ENCODE results near the gene MBNL1.
"Not testable (repeated sequence)": the region's sequence is repeated elsewhere in the genome, so short reads cannot be mapped to it uniquely, and the experiment has no call there.

The MBNL1 gene

GRCh38 chr3:152319831-152320617, 51.3 kb downstream of the MBNL1 start:
- no peak for DNase-seq (ENCODE audit: low read depth)

DNA sequence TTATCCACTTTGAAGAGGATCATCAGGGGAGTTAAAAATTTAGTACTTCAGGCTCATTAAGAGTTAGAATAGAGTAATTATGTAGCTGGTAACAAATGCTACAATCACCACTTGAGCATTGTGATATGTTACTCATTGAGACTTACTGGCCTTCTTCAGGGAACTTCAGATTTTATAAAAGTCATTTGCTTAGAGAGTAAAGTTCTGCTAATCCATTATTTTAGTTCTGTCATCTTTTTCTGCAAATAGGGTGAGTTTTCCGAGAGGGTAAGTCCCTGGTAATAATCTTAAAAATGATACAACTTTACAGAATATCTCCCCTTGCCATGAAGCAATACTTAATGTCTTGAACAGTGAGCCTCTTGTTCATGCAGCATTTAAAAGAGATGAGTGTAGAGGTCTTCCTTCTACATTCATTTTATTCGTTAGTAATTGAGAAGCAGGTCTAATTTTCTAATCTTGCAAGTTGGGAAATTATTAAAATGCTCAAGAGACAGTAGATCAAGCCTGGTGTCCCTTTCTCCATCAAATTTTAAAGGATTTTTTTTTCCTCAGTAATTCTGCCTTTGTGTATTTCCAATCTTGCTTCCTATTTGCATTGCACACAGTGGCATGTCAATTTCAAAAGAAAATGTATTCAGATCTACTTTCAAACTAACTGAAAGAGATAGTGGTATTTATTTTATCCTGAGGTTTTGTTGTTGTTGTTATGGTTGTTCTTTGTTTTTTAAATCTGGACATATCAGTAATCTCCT, 52.6 kb downstream of the MBNL1 start:
- DNase-seq (ENCODE audit: low read depth), result no peak

DNA sequence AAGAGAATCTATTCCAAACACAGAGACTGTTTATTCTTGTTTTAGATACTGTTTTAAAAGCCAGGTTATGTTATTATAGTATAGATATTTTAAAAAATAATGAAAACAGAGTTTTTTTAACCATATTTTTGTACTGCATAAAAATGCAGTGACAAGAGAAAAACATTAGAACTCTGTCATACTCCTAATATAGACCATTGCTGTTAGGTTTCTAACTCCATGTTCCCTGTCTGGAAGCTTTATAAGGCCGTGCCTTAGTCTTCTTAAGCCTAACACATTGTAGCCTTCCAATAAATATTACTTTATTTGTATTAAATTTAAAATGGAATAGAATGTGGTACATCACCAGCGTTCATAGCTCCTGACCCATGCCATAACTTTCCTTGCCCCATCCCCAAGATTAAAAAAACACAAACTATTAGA, 53.2 kb downstream of the MBNL1 start:
- DNase-seq (ENCODE audit: low read depth), result no peak

DNA sequence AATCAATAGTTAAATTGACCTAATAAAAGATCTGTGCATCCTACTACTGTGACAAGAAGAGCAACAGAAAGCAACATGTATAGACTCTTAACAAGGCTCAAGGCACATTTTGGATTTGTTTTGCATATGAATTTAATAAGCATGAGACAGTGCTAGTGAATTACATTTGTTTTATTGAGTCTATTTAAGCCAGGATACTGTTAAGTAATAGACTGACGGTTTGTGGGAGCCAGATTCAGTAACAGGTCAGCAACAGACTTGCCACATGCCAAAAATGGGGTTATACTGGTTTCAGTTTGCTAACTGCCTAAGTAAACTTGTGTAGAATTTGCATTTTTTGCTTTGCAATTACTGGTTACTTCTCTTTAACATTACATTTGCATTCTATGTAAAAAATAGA, 54.0 kb downstream of the MBNL1 start:
- DNase-seq (ENCODE audit: low read depth), result no peak

GRCh38 chr3:152323834-152324233, 55.1 kb downstream of the MBNL1 start:
- DNase-seq (ENCODE audit: low read depth), result no peak

DNA sequence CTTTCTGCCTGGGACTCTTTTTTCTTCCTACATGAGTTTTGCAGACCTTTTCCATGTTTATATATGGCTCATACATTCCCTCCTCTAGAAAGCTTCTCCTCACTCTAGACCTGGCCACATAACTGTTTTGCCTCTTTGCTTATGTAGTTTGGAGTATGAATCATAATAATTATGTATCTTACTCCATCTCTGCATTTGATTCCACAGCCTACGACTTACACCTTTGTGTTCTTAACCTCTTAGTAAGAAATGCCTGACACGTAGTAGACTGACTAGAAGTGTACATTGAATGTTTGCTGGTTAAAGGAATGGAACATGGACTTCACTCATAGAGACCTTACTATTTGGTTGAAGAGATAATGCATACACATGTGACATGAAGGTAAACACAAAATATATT, 56.4 kb downstream of the MBNL1 start:
- DNase-seq (ENCODE audit: low read depth), result no peak

- DNase-seq (ENCODE audit: low read depth), result no peak
Observed at GRCh38 chr3:152327203-152327602, 58.5 kb downstream of the MBNL1 start.

GRCh38 chr3:152328841-152329240, 60.1 kb downstream of the MBNL1 start:
- DNase-seq (ENCODE audit: low read depth), result no peak

DNA sequence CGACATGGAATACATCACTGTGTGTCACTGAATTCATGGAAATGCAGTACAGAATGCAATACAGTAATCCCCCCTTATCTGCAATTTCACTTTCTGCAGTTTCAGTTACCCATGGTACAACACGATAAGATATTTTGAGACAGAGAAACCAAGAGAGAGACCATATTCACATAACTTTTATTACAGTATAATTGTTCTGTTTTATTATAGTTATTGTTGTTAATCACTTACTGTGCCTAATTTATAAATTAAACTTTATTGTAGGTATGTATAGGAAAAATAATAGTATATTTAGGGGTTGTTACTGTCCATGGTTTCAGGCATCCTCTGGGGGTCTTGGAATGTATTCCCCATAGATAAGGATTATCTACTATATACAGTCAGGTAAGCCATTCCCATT, 61.8 kb downstream of the MBNL1 start:
- no peak for DNase-seq (ENCODE audit: low read depth)

DNA sequence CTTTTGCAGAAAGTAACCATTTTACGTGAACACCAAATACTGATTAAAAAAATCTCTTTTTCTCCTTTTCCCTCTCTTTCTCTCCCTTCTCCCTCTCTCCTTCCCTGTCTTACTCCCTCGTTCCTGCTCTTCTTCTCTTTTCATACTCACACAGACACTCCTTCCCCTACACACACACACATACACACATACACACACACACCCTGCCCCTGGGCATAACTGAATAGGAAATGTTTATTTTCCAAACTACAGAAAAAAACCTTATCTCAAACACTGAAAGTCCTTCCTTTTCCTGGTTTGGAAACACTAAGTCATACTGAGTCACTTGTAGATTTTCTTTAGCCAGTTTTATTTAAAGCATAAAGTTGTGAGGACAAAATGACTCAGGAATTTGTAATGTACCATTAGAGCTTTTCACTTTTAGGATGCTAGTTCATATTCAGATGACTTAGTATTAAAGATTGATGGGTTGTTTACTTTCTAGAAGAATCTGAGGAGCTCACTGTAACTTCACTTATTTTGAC, 62.4 kb downstream of the MBNL1 start:
- DNase-seq (ENCODE audit: low read depth), result no peak

GRCh38 chr3:152331998-152332397, 63.3 kb downstream of the MBNL1 start:
- no peak for DNase-seq (ENCODE audit: low read depth)

DNA sequence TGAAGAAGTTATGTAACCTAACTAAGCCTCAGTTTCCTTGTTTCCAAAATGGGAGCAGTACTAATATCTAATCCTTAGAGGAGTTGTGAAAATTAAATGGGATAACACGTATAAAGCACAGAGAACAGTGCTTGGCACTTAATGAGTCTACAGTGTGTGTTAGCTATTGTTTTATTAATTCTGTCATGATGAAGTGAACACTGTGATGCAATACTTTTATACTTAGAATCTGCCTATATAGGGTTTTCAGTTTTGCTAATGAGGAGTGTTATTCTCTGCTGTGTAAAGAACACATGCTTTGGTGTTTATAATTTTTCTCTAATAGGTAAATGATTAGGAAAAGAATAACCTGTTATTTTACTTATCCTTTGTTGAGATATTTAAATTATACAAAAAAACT, 65.2 kb downstream of the MBNL1 start:
- DNase-seq (ENCODE audit: low read depth), result no peak

DNA sequence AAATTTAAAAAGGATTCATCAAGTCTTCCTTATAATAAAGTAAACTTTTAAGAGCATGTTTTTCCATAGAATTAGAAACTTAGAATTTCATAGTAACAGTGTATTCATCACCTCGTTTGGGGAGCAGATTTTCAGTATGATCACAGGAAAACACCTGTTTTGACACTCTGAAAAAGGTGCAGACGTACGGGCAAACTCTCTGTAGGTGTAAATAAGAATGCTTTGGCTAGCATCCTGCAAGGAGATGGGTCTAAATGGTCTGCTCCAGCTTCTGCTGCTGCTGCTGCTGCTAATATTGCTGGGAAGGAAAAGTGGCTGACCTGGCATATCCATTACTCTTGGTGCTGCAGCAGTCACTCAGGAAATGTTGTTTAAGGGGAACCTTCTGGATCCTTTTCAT, 66.0 kb downstream of the MBNL1 start:
- DNase-seq (ENCODE audit: low read depth), result no peak

DNA sequence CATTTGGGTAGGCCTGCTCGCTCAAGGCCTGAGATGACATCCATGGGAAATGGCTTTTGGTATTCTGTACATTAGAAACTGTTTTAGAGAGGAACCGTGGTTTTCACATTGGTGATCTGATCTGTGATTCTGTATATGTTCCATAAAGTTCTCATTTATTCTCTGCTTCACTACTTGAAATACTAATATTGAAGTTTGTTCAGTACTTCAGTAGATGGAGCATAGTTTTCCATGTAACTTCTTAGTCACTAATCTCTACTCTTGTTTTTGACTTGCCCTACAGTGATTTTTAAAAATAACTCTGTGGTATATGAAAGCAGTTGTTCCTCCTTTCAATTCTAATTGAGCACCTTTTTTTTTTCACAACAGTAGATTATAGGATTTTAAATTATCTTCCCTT, 66.5 kb downstream of the MBNL1 start:
- DNase-seq (ENCODE audit: low read depth), result no peak

DNA sequence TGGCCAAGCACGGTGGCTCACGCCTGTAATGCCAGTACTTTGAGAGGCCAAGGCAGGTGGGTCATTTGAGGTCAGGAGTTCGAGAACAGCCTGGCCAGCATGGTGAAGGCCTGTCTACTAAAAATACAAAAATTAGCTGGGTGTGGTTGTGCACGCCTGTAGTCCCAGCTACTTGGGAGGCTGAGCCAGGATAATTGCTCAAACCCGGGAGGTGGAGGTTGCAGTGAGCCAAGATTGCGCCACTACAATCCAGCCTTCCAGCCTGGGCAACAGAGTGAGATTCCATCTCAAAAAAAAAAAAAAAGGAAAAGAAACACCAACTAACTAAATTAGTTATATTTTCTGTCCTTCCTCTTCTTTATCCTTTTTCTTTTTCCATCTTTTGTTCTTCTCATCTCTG, 68.6 kb downstream of the MBNL1 start:
- DNase-seq (ENCODE audit: low read depth), result not testable (repeated sequence)

GRCh38 chr3:152338159-152338720, 69.5 kb downstream of the MBNL1 start:
- DNase-seq (ENCODE audit: low read depth), result no peak

- DNase-seq (ENCODE audit: low read depth), result no peak
Observed at GRCh38 chr3:152339881-152340505, 71.3 kb downstream of the MBNL1 start.

GRCh38 chr3:152345233-152345632, 76.5 kb downstream of the MBNL1 start:
- DNase-seq (ENCODE audit: low read depth), result no peak

DNA sequence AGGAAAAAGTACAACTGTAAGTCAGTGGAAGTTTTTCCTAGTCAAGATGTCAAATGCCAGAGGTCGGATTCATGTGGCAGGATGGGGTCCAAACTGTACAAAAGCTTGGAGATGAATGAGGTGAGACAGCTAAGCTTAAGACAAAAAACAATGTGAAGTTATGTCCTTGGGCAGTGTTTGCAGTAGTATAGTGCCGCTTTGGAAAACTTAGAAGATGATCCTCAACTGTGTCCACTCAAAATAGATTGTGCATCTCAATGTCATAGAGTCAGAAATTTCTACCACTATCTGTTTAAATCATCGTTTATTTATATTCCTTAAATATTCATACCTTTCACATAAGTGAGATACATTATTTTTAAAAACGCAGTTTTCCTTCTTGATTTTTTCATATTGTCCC, 77.3 kb downstream of the MBNL1 start:
- DNase-seq (ENCODE audit: low read depth), result no peak

- DNase-seq (ENCODE audit: low read depth), result no peak
Observed at GRCh38 chr3:152346740-152347139, 78.0 kb downstream of the MBNL1 start.

GRCh38 chr3:152348436-152349177, 79.9 kb downstream of the MBNL1 start:
- DNase-seq (ENCODE audit: low read depth), result no peak

- no peak for DNase-seq (ENCODE audit: low read depth)
Observed at GRCh38 chr3:152349392-152349791, 80.7 kb downstream of the MBNL1 start.

All from activated gamma-delta T cell treated with anti-CD3 and anti-CD28 coated beads, Interleukin-2, amount 50 U/mL, for 16 hours (primary cell).